Measurements from ENCODE around the gene TAOK3.

- TF ChIP-seq, protein P1, sequence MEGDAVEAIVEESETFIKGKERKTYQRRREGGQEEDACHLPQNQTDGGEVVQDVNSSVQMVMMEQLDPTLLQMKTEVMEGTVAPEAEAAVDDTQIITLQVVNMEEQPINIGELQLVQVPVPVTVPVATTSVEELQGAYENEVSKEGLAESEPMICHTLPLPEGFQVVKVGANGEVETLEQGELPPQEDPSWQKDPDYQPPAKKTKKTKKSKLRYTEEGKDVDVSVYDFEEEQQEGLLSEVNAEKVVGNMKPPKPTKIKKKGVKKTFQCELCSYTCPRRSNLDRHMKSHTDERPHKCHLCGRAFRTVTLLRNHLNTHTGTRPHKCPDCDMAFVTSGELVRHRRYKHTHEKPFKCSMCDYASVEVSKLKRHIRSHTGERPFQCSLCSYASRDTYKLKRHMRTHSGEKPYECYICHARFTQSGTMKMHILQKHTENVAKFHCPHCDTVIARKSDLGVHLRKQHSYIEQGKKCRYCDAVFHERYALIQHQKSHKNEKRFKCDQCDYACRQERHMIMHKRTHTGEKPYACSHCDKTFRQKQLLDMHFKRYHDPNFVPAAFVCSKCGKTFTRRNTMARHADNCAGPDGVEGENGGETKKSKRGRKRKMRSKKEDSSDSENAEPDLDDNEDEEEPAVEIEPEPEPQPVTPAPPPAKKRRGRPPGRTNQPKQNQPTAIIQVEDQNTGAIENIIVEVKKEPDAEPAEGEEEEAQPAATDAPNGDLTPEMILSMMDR (IDR thresholded peaks at IDR 0.05; ENCODE audit: extremely low read depth in 1 of 2, insufficient read depth in 1 of 2, low read depth in 1 of 2, low read length in 2 of 2) = no peak
- TF ChIP-seq POLR2A (IDR thresholded peaks at IDR 0.05; ENCODE audit: low read depth, low read length) (no peak), GATA2 (IDR thresholded peaks at IDR 0.05; ENCODE audit: insufficient read depth, insufficient read length, low read depth, low read length) (no peak), FOS (IDR thresholded peaks at IDR 0.05; ENCODE audit: borderline replicate concordance, insufficient read depth, low read length) (no peak), MYC (IDR thresholded peaks at IDR 0.05; ENCODE audit: low read depth, low read length) (no peak), POLR2AphosphoS5 (IDR thresholded peaks at IDR 0.05; ENCODE audit: insufficient read depth, low read depth, low read length) (no peak), EZH2 (IDR thresholded peaks at IDR 0.05; ENCODE audit: borderline replicate concordance, low read depth, low read length, severe bottlenecking) (no peak)
Observed at GRCh38 chr12:118271183-118271582, 101.5 kb downstream of the TAOK3 start.

Measured in endothelial cell of umbilical vein (primary cell).